ENCODE measurements around the gene ILF3. TPM values are rescaled to one million over a fixed set of nuclear protein-coding genes. Genes with fewer than 3 reads are reported as not detected.

Gene ILF3
- total and polyA plus RNA-seq, 2 experiments from 2014 or later: 191 to 224 TPM

DNA sequence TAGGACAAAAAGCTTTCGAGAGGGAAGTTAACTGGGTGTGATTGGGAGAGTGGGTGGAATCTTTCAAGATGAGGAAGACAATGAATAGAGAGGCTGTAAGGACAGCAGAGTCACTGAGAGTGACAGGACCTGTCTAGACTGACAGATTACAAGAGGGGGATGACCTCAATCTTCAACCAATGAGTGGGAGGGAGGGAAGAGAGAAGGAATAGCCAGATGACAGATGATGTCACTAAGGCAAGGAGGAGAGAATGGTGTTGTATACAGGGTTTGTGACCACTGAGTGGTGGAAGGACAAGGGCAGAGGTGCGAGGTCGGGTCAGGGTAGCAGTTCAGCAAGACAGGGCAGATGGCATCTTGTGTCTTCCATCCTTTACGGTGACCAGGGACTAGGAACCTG, 5.8 kb upstream of the ILF3 start:
- Histone ChIP-seq H3K27me3 (no peaks in the 10 kb centered on the region), H3K27ac (no peak overlapping the region), H3K4me1 (ENCODE audit: low read depth) (peaks cover 11% of the 10 kb centered on the region), H3K36me3 (no peaks in the 10 kb centered on the region), H3K4me3 (no peak overlapping the region), H3K9me3 (ENCODE audit: low read depth) (no peaks in the 10 kb centered on the region)
- DNase-seq (ENCODE audit: low read depth in 1 of 2, low spot score in 1 of 2): no peak
- TF ChIP-seq, protein P1, sequence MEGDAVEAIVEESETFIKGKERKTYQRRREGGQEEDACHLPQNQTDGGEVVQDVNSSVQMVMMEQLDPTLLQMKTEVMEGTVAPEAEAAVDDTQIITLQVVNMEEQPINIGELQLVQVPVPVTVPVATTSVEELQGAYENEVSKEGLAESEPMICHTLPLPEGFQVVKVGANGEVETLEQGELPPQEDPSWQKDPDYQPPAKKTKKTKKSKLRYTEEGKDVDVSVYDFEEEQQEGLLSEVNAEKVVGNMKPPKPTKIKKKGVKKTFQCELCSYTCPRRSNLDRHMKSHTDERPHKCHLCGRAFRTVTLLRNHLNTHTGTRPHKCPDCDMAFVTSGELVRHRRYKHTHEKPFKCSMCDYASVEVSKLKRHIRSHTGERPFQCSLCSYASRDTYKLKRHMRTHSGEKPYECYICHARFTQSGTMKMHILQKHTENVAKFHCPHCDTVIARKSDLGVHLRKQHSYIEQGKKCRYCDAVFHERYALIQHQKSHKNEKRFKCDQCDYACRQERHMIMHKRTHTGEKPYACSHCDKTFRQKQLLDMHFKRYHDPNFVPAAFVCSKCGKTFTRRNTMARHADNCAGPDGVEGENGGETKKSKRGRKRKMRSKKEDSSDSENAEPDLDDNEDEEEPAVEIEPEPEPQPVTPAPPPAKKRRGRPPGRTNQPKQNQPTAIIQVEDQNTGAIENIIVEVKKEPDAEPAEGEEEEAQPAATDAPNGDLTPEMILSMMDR (IDR thresholded peaks at IDR 0.05; ENCODE audit: low read depth, low read length): no peak

DNA sequence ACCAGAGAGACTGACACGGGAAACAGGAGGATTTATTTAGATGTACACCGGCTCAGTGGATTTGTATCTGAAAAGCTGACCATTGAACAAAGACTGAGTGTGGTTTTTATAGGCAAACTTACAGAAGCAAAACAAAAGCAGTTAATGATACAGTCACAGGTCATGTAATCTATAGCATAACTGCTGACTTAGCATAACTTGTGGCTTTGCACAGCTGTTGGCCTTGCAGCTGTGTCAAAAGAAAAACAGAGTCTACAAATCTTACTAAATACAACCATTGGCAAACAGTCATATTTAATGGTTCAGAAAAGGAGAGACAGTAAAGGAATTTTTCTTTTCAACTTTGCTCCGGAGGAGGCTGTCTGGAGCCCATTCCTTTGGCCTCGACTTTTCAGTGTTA, 2.3 kb upstream of the ILF3 start:
- no peak overlapping the region for H3K27ac ChIP-seq
- TF ChIP-seq, protein P1 (IDR thresholded peaks at IDR 0.05; ENCODE audit: low read depth, low read length): no peak
- no peaks in the 10 kb centered on the region for H3K9me3 ChIP-seq (ENCODE audit: low read depth)
- no peak overlapping the region for H3K4me3 ChIP-seq
- no peak for DNase-seq (ENCODE audit: low read depth in 1 of 2, low spot score in 1 of 2)
- H3K4me1 ChIP-seq (ENCODE audit: low read depth): peaks cover 17% of the 10 kb centered on the region
- H3K27me3 ChIP-seq: no peaks in the 10 kb centered on the region
- no peaks in the 10 kb centered on the region for H3K36me3 ChIP-seq

DNA sequence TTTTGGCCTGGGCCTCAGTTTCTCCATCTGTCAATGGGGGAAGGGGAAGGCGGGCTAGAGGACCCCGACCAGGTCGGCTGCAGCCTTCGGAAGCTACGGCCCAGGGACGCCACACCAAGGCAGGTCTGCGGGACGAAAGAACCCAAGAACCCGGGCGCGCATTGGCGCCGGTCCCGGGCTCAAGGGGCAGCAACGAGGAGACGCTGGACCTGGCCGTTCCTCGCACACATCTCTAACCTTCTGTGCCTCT, 739 bp upstream of the ILF3 start:
- peak overlapping the region; percentile 52 for H3K4me3 ChIP-seq
- no peaks in the 10 kb centered on the region for H3K9me3 ChIP-seq (ENCODE audit: low read depth)
- DNase-seq (ENCODE audit: low read depth in 1 of 2, low spot score in 1 of 2): no peak
- TF ChIP-seq, protein P1 (IDR thresholded peaks at IDR 0.05; ENCODE audit: low read depth, low read length): no peak
- H3K36me3 ChIP-seq: no peaks in the 10 kb centered on the region
- H3K27ac ChIP-seq: peak overlapping the region; percentile 87
- peaks cover 17% of the 10 kb centered on the region for H3K4me1 ChIP-seq (ENCODE audit: low read depth)
- no peaks in the 10 kb centered on the region for H3K27me3 ChIP-seq

DNA sequence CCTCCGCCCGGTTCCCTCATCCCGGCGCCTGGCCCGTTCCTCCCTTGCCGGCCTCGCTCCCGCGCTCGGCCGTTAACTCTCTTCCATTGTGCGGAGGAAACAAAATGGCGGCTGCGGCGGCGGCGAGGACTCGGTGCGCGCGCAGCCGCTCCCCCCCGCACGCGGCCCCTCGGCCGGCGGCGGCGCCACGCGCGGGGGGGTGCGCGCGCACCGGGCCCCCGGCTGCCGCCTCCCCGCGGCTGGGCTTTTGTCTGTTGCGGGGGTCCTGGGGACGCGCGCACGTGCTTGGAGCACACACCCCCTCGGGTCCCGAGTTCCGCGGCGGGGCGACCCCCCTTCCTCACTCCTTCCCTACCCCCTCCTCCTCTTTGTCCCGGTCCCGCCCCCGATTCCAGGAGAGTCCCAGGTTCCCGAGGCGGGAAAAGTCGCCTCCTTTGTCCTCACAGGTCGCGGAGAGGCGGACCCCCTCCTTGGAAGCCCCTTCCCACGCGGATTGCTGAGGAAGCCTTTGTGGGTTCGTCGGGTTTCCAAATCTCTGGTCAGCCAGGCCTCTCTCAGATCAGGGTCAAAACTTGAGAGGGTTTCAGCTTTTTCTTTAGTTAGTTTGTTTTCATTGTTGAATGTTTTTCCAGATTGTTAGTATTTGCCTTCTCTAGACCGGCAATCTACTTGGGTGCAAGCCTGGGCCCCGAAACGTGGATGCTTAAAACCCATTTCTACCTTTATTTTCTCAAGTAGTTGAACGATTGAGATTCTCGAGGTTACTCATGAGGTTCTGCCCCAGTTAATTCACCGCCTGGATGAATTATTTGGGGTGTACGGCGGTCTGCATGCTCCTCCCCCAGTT, 687 bp downstream of the ILF3 start:
- Histone ChIP-seq H3K36me3 (peaks cover under 1% of the 10 kb centered on the region), H3K4me1 (ENCODE audit: low read depth) (peaks cover 22% of the 10 kb centered on the region), H3K27me3 (no peaks in the 10 kb centered on the region), H3K4me3 (peak overlapping the region; percentile 100), H3K9me3 (ENCODE audit: low read depth) (no peaks in the 10 kb centered on the region), H3K27ac (peak overlapping the region; percentile 99)
- TF ChIP-seq, protein P1 (IDR thresholded peaks at IDR 0.05; ENCODE audit: low read depth, low read length): no peak
- DNase-seq (ENCODE audit: low read depth in 1 of 2, low spot score in 1 of 2): peak; percentile 47 to 66

DNA sequence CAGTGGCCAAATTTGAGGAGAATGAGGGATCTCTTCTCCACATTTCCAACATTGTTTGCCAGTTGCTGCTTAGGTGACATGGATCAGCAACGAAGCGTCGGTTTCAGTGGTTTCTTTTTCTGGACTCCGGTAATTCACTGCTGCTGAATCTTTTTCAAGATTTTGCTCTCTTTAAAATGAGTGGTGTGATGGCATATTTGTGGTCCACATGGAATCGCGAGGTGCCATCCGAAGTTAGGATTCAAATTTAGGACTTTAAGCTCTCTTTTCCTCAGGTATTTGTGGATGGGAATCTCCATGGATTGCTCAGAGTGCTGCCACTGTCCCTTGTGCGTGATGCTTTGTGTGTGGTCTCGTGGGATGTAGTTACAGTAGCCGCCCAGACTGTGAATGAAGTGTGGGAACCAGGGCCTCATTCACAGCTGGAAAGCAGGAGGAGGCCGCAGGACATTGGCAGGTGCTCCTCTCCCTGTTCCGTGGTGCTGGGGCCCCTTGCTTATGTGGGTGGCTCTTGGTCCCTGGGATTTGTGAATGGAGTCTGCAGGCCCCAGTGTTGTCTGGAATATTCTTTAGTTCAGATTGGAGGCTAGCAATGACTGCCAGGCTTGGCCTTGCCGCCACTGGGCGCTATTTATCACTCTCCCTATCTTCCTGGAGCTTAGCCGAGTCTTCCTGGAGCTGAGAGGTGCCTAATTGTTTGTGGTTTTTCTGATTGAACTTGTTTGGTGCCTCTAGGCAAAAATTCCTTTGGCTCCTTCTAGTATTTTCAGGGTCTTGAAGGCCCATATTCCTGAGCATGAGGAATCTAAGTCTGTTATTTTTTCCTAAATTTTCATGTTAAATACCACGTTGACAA, 1.5 kb downstream of the ILF3 start:
- no peaks in the 10 kb centered on the region for H3K9me3 ChIP-seq (ENCODE audit: low read depth)
- peak; percentile 27 to 28 for DNase-seq (ENCODE audit: low read depth in 1 of 2, low spot score in 1 of 2)
- H3K4me1 ChIP-seq (ENCODE audit: low read depth): peaks cover 24% of the 10 kb centered on the region
- H3K27me3 ChIP-seq: no peaks in the 10 kb centered on the region
- TF ChIP-seq, protein P1 (IDR thresholded peaks at IDR 0.05; ENCODE audit: low read depth, low read length): no peak
- H3K27ac ChIP-seq: peak overlapping the region; percentile 99
- H3K36me3 ChIP-seq: peaks cover 3% of the 10 kb centered on the region
- peak overlapping the region; percentile 100 for H3K4me3 ChIP-seq

Measured in cardiac muscle cell (in vitro differentiated cells and primary cell).